Keratinocyte (primary cell): Measurements from ENCODE around the gene PDS5A. TPM values are rescaled to one million over a fixed set of nuclear protein-coding genes. Genes with fewer than 3 reads are reported as not detected.
"Not testable (repeated sequence)": the region's sequence is repeated elsewhere in the genome, so short reads cannot be mapped to it uniquely, and the experiment has no call there.

Experiments
- DNase-seq: peaks from one replicate; pipeline ENCODE4 v3.0.0-alpha.2; 2011; ENCODE audit warnings: low read depth, missing footprints, low spot score
- FAIRE-seq: peaks from 2 replicates; lab custom pipeline; 2011; peaks lifted over from hg19 to GRCh38; lab: Jason Lieb, UNC
- H2AFZ ChIP-seq: 2 replicates; pipeline ENCODE4 v1.6.0; 2012; ENCODE audit warnings: low read length, control low read depth, inconsistent platforms; ENCODE audit not compliant: control insufficient read depth
- H3K27ac ChIP-seq: 2 replicates; pipeline ENCODE4 v1.5.1; 2011; ENCODE audit warnings: low read length; ENCODE audit not compliant: control insufficient read depth, insufficient read depth
- H3K27me3 ChIP-seq: 3 replicates; pipeline ENCODE4 v1.6.0; 2011; ENCODE audit warnings: low read length; ENCODE audit not compliant: control insufficient read depth, insufficient read depth; ENCODE audit errors: extremely low read depth
- H3K36me3 ChIP-seq, 2 experiments: 2 replicates in 1 of 2; 3 replicates in 1 of 2; pipeline ENCODE4 v1.5.1; 2011; ENCODE audit warnings: low read length in 2 of 2, mild to moderate bottlenecking in 1 of 2; ENCODE audit not compliant: control insufficient read depth in 2 of 2, insufficient read depth in 2 of 2; ENCODE audit errors: extremely low read depth in 1 of 2
- H3K4me1 ChIP-seq: 3 replicates; pipeline ENCODE4 v1.5.1; 2011; ENCODE audit warnings: low read length; ENCODE audit not compliant: control insufficient read depth, insufficient read depth; ENCODE audit errors: extremely low read depth
- H3K4me2 ChIP-seq: 3 replicates; pipeline ENCODE4 v1.6.0; 2011; ENCODE audit warnings: low read depth, low read length; ENCODE audit not compliant: control insufficient read depth, insufficient read depth; ENCODE audit errors: extremely low read depth
- H3K4me3 ChIP-seq, 3 experiments: fragments of 200-600 bp in 1 of 3; sonication (generic) in 1 of 3; 2 replicates in 2 of 3; 3 replicates in 1 of 3; pipeline ENCODE4 v1.5.1; 2011 to 2016; ENCODE audit warnings: low read length in 3 of 3, mild to moderate bottlenecking in 3 of 3, control low read depth in 2 of 3, inconsistent platforms in 1 of 3, low read depth in 1 of 3, mixed read lengths in 1 of 3, mixed run types in 1 of 3, moderate library complexity in 1 of 3; ENCODE audit not compliant: control insufficient read depth in 2 of 3, insufficient read depth in 2 of 3; ENCODE audit errors: extremely low read depth in 1 of 3
- H3K79me2 ChIP-seq: 2 replicates; pipeline ENCODE4 v1.6.0; 2012; ENCODE audit warnings: low read length; ENCODE audit not compliant: control insufficient read depth, insufficient read depth
- H3K9ac ChIP-seq: 3 replicates; pipeline ENCODE4 v1.6.0; 2011; ENCODE audit warnings: low read length; ENCODE audit not compliant: control insufficient read depth, insufficient read depth; ENCODE audit errors: extremely low read depth
- H3K9me1 ChIP-seq: 3 replicates; pipeline ENCODE4 v1.6.0; 2011; ENCODE audit warnings: low read length; ENCODE audit not compliant: control insufficient read depth, insufficient read depth; ENCODE audit errors: extremely low read depth
- H3K9me3 ChIP-seq: 2 replicates; pipeline ENCODE4 v1.5.1; 2012; ENCODE audit warnings: low read depth, low read length; ENCODE audit not compliant: control insufficient read depth
- H4K20me1 ChIP-seq: 3 replicates; pipeline ENCODE4 v1.6.0; 2011; ENCODE audit warnings: low read length; ENCODE audit not compliant: control insufficient read depth, insufficient read depth; ENCODE audit errors: extremely low read depth
- CTCF ChIP-seq, 3 experiments: IDR thresholded peaks in 1 of 3; conservative IDR thresholded peaks in 1 of 3; optimal IDR thresholded peaks in 1 of 3; 2 replicates in 2 of 3; 3 replicates in 1 of 3; pipeline versions ENCODE3 to v1.5.1; 2011; ENCODE audit warnings: low read length in 3 of 3, mild to moderate bottlenecking in 3 of 3, moderate library complexity in 2 of 3, control low read depth in 1 of 3, inconsistent platforms in 1 of 3; ENCODE audit not compliant: insufficient read depth in 2 of 3; ENCODE audit errors: extremely low read depth in 1 of 3
- EZH2 ChIP-seq: IDR thresholded peaks from one replicate; pipeline ENCODE4 v1.6.1; 2012; ENCODE audit warnings: inconsistent platforms, mild to moderate bottlenecking, low read length, moderate library complexity
- dilution Hi-C: fragments of 300-500 bp; cut with MboI; formaldehyde crosslinking; loops from one replicate; pipeline ENCODE4 v1.7.0; 2020; ENCODE audit warnings: low sequenced_read_pairs; ENCODE audit not compliant: extremely low pct_ligation_motif_present
- polyA plus RNA-seq, 5 experiments: library from polyadenylated mRNA; depleted of rRNA in 3 of 5; stranded (reverse) in 3 of 5; stranded (forward) in 1 of 5; unstranded in 1 of 5; fragments of >200 nt; gene quantifications; 1 replicate in 1 of 5; 2 replicates in 3 of 5; 3 replicates in 1 of 5; pipeline versions ENCODE4 v1.2.1 to v1.2.3, GENCODE V29; 2011 to 2012; ENCODE audit warnings: missing spikeins in 2 of 5, low read depth in 1 of 5, low replicate concordance in 1 of 5

The PDS5A gene
- polyA plus RNA-seq, 1 donor (not counting 4 experiments of a cell fraction or from before 2014, with no cell fraction given), result 56.0 TPM

GRCh38 chr4:39976141-39976944 is 1.4 kb downstream of the PDS5A start:
- Histone ChIP-seq H3K79me2 (peaks cover 56% of the 10 kb centered on the region), H3K4me2 (peak overlapping the region; percentile 99), H3K27me3 (no peaks in the 10 kb centered on the region), H4K20me1 (peaks cover 8% of the 10 kb centered on the region), H3K4me1 (peaks cover 16% of the 10 kb centered on the region), H2AFZ (peak overlapping the region; percentile 68), H3K9me1 (no peaks in the 10 kb centered on the region), H3K27ac (peak overlapping the region; percentile 85), H3K4me3 (peak overlapping the region; percentile 77 to 91 (median 90)), H3K36me3 (peaks cover 5 to 9% of the 10 kb centered on the region in 2 experiments), H3K9ac (peak overlapping the region; percentile 93), H3K9me3 (no peaks in the 10 kb centered on the region)
- FAIRE-seq (peak; percentile 53), DNase-seq (no peak)
- dilution Hi-C loops, result no loop called here
- TF ChIP-seq CTCF (optimal IDR thresholded peaks at IDR 0.05 in 1 of 3, IDR thresholded peaks at IDR 0.05 in 1 of 3, conservative IDR thresholded peaks at IDR 0.05 in 1 of 3; ENCODE audit: extremely low read depth in 1 of 3, insufficient read depth in 2 of 3, low read length in 3 of 3) (peak; percentile 78 to 88 (median 82)), EZH2 (no peak)

- Histone ChIP-seq H3K36me3 (peaks cover 7 to 12% of the 10 kb centered on the region in 2 experiments), H3K4me1 (peaks cover 16% of the 10 kb centered on the region), H2AFZ (no peak overlapping the region), H3K9me3 (no peaks in the 10 kb centered on the region), H3K9me1 (no peaks in the 10 kb centered on the region), H3K79me2 (peaks cover 64% of the 10 kb centered on the region), H4K20me1 (peaks cover 11% of the 10 kb centered on the region), H3K4me2 (peak overlapping the region; percentile 99), H3K27ac (peak overlapping the region; percentile 85), H3K9ac (peak overlapping the region; percentile 93), H3K27me3 (no peaks in the 10 kb centered on the region), H3K4me3 (peak overlapping the region; percentile 77 to 91 (median 90))
- no peak for DNase-seq
- TF ChIP-seq CTCF (optimal IDR thresholded peaks at IDR 0.05 in 1 of 3, IDR thresholded peaks at IDR 0.05 in 1 of 3, conservative IDR thresholded peaks at IDR 0.05 in 1 of 3; ENCODE audit: extremely low read depth in 1 of 3, insufficient read depth in 2 of 3, low read length in 3 of 3), result no peak
- TF ChIP-seq EZH2, result no peak
- dilution Hi-C loops, result no loop called here
- FAIRE-seq, result no peak
These were observed 2.1 kb downstream of the PDS5A start for GRCh38 chr4:39975488-39976089.

GRCh38 chr4:39973052-39973451 is 4.7 kb downstream of the PDS5A start:
- H3K27me3 ChIP-seq, dilution Hi-C loops, H3K4me3 ChIP-seq, H3K9me1 ChIP-seq, FAIRE-seq, H3K9ac ChIP-seq, H3K9me3 ChIP-seq, H3K27ac ChIP-seq, H2AFZ ChIP-seq, H3K4me2 ChIP-seq, DNase-seq: not testable (repeated sequence)
- peaks cover 14% of the 10 kb centered on the region for H4K20me1 ChIP-seq
- H3K36me3 ChIP-seq, result peaks cover 7 to 16% of the 10 kb centered on the region in 2 experiments
- H3K4me1 ChIP-seq, result peaks cover 13% of the 10 kb centered on the region
- H3K79me2 ChIP-seq, result peaks cover 87% of the 10 kb centered on the region
